Stimulated activated CD4-positive, alpha-beta T cell treated with anti-CD3 and anti-CD28 coated beads, Interleukin-15, amount 100 ng/mL, for 1 hour (primary cell): ENCODE measurements around the gene RAI1.

ENCODE experiments used
- DNase-seq, 2 donors: peaks; one replicate each; pipeline ENCODE4 v3.0.0-alpha.2; 2020; ENCODE audit warnings: low read depth in 1 of 2, low spot score in 1 of 2

The RAI1 gene

GRCh38 chr17:17781591-17782496 lies 100.6 kb downstream of the RAI1 start:
- DNase-seq, result no peak

DNA sequence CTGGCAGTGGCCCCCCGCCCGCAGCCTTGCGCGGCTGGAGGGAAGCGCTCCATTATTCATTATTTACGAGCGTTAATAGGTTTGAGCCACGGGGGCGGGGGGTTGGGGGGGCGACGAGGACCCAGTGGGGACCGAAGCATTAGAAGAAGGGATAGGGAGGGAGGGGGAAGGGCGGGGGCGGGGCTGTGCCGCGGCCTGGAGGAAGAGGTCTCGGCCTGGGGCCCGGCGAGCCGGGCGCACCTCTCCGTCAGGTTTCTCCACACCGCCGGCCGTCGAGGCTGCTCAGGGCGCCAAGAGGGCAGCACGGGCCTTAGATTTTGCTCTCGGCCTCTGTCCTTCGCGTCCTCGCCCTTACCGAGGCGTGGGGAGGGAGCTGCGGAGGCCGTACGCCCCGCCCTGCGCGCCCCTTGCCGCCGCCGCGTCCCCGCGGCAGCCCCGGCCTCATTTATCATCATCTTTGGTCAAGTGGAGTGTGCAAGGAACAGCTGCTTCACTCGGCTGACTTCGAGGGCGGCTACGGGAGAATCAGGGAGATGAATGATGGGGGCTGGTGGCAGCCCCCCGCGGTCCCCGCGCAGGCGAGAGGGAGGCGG lies 101.4 kb downstream of the RAI1 start:
- no peak for DNase-seq

DNA sequence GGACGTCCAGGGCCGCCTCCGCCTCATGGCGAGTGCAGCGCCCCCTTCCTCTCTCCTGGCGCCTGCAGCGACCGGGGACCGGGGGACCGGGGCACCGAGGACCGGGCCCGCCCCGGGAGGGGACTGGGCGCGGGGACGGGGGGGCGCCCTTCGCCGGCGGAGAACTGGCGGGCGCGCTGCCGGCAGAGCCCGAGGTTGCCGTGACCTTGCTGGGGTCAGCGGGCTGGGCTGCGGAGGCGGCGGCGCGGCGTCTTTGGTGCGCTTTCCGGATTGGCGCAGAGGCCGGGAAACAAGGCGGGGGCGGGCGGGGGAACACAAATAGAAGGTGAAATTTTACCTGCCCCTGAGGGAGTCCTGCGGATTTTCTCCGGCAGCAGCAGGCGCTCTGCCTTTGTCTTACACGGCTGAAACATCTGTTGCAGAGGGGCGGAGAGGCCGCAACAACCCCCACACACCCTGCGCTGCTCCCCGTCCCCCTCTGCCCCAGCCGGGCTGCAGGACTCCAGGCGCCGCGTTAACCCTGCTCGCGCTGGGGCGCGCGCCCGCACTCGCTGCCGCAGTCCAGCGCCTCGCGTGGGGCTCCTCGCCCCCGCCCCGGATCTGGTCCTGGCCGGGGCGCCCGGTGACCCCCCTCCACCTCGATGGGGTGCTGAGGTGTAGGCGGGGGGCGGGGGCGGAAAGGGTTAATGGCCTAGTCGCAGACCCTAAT lies 102.0 kb downstream of the RAI1 start:
- DNase-seq, result peak; percentile 20 to 35

GRCh38 chr17:17783825-17784656 lies 102.8 kb downstream of the RAI1 start:
- DNase-seq, result no peak

- DNase-seq, result no peak
Observed at GRCh38 chr17:17784657-17785267, 103.5 kb downstream of the RAI1 start.

DNA sequence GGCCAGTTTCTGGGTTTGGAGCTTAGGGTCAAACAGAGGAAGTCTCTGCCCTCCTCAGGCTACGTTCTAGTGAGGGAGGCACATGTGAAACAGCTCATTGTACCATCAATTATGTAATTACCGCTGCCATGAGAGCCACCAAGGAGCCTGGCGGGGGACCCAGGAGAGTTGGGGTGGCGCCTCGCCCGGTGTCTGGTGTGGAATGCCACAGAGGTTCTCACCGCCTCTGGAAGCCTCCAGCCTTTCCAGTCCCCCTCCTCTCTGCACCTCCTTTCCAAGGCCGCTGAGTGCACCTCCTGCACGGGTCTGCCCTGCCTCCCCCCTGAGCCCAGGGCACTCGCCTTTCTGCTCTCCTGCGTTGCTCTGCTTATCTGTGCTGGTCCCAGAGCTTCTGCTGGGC lies 104.1 kb downstream of the RAI1 start:
- DNase-seq, result no peak

DNA sequence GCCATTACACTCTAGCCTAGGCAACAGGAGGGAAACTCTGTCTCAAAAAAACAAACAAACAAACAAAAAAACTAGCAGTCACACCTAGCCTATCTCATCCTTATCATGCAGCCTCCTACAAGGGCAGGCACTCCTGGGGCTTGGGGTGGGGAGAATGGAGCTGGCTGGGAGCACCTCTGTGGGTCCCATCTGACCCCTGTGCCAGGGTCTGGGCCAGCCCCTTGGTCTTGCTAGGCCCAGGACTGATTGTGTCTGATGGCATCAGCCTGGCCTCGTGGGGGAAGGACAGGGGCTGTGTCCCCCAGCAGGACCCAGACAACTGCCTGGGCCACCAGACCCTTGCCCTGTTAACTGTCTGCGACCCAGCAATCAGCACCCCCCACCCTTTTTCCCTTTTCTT lies 105.7 kb downstream of the RAI1 start:
- DNase-seq, result no peak

GRCh38 chr17:17787568-17787967 lies 106.3 kb downstream of the RAI1 start:
- DNase-seq, result no peak

DNA sequence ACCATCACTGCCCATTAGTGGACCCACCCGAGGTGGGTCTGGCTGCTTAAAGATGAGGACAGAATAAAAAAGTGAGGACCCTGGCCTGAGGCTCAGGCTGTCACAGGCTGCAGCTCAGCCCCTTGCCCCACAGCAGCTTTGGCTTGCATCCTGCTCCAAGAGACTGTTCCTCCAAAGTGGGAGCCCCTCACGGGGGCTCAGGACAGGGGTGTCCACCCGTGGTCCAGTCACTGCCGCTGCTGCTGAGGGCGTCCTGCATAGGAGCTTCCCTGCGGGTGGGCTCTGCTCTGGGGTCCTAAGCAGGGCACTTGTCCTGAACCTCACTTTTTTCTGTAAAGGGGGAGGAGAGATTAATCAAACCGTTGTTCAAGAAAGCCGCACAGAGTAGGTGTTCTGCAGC lies 107.7 kb downstream of the RAI1 start:
- no peak for DNase-seq

DNA sequence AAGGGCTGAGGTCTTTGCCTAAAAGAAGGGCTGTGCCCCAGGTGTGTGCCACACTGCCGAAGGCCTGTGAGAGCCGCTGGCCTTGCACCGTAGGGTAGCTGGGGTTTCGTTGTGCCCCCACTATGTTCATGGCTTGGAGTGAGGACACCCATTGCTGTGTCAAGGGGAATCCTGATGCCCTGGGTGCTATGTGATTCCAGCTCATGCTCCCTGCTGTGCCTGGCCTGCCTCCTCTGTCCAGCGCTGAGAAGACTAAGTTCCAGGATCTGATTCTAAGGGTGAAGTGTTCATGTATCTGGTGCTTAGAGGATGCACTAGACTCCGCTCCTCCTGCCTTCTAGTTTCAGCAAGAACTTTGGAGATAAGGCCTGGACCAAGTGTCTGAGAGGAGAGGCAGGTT lies 108.2 kb downstream of the RAI1 start:
- no peak for DNase-seq

DNA sequence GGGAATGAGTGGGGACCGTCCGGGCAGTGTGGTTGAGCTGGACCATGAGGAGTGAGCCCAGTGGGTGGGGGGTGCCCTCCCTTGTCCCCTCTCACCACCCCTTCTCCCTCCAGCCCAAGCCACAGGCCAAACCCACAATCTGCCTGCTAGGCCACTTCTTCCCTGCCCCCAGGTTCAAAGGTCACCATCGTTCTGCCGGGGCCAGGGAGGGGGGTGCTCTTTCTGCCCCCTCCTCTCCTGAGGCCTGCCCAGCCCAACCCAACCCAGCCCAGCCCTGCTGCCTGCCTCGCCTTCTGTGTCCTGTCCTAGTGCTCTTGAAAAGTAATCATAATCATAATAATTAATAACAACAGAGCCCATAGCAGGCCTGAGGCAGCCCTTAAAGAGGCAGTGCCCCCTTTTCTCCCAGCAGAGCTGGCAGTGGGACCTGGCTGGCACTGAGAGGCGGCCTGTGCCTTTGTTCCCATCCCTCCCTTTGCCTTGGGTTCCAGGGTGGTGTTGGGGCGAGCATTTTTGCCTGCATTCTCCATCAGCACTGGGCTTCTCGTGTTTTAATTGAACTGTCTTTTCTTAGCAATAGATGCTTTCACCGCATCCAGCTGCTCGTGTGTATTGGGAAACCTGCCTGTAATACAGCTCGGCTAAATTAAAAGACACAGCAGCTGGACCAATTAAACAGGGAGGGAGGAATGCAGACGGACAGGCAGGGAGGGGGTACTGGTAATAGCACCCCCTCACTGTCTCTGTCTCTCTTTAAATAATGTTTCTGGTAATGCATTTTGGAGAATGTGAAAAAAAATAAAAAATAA lies 108.8 kb downstream of the RAI1 start:
- DNase-seq, result no peak

- DNase-seq, result no peak
Observed at GRCh38 chr17:17790637-17791464, 109.6 kb downstream of the RAI1 start.

- no peak for DNase-seq
Observed at GRCh38 chr17:17792037-17792550, 110.8 kb downstream of the RAI1 start.

- DNase-seq, result no peak
Observed at GRCh38 chr17:17792551-17793377, 111.5 kb downstream of the RAI1 start.

- DNase-seq, result no peak
Observed at GRCh38 chr17:17793378-17794214, 112.3 kb downstream of the RAI1 start.

DNA sequence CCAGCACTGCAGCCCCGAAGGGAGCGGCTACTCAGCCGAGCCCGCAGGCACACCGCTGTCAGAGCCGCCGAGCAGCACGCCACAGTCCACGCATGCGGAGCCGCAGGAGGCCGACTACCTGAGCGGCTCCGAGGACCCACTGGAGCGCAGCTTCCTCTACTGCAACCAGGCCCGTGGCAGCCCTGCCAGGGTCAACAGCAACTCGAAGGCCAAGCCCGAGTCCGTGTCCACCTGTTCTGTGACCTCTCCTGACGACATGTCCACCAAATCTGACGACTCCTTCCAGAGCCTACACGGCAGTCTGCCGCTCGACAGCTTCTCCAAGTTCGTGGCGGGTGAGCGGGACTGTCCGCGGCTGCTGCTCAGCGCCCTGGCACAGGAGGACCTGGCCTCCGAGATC lies 113.1 kb downstream of the RAI1 start:
- no peak for DNase-seq

- DNase-seq, result no peak
Observed at GRCh38 chr17:17795296-17795695, 114.0 kb downstream of the RAI1 start.
